HepG2 (cell line): Measurements from ENCODE around the gene CHST13. TPM values are rescaled to one million over a fixed set of nuclear protein-coding genes. Genes with fewer than 3 reads are reported as not detected.

Experiments
- EEA1 ChIP-seq: sonication (generic); formaldehyde crosslinking; IDR thresholded peaks from 2 replicates; pipeline ENCODE4 v1.5.1; 2020; ENCODE audit warnings: mild to moderate bottlenecking, missing genetic modification reagents, borderline replicate concordance
- EED ChIP-seq: sonication (generic); formaldehyde crosslinking; IDR thresholded peaks from 2 replicates; pipeline ENCODE4 v1.5.0; 2020; ENCODE audit warnings: mild to moderate bottlenecking, missing genetic modification reagents
- FOXP1 ChIP-seq, 2 experiments: fragments of 450-650 bp in 1 of 2; IDR thresholded peaks; 2 replicates each; pipeline ENCODE4 v1.6.1; 2017 to 2018; ENCODE audit warnings: antibody characterized with exemption in 1 of 2
- IRX3 ChIP-seq: sonication (generic); formaldehyde crosslinking; IDR thresholded peaks from 2 replicates; pipeline ENCODE4 v1.8.1; 2023; ENCODE audit warnings: mild to moderate bottlenecking, low read depth, missing genetic modification reagents, borderline replicate concordance
- RFXAP ChIP-seq: sonication (generic); formaldehyde crosslinking; IDR thresholded peaks from 2 replicates; pipeline ENCODE4 v1.4.0; 2020; ENCODE audit warnings: missing genetic modification reagents, borderline replicate concordance
- THAP11 ChIP-seq: IDR thresholded peaks from 2 replicates; pipeline ENCODE4 v1.6.1; 2016; ENCODE audit warnings: missing biosample characterization, missing genetic modification reagents
- TIGD3 ChIP-seq: sonication (generic); formaldehyde crosslinking; IDR thresholded peaks from 2 replicates; pipeline ENCODE4 v1.5.1; 2020; ENCODE audit warnings: mild to moderate bottlenecking, missing genetic modification reagents, borderline replicate concordance
- TSC22D2 ChIP-seq: sonication (generic); formaldehyde crosslinking; IDR thresholded peaks from 2 replicates; pipeline ENCODE4 v1.5.1; 2020; ENCODE audit warnings: missing genetic modification reagents, mild to moderate bottlenecking, borderline replicate concordance
- ZNF234 ChIP-seq: sonication (generic); formaldehyde crosslinking; conservative IDR thresholded peaks from 2 replicates; pipeline ENCODE4 v1.5.1; 2020; ENCODE audit warnings: mild to moderate bottlenecking, missing genetic modification reagents
- ZNF24 ChIP-seq: fragments of 450-650 bp; IDR thresholded peaks from 2 replicates; pipeline ENCODE4 v1.6.1; 2017; ENCODE audit warnings: antibody characterized with exemption, mild to moderate bottlenecking
- ZNF572 ChIP-seq: sonication (generic); formaldehyde crosslinking; IDR thresholded peaks from 2 replicates; pipeline ENCODE4 v1.5.1; 2020; ENCODE audit warnings: mild to moderate bottlenecking, missing genetic modification reagents
- polyA plus RNA-seq, 8 experiments: library from polyadenylated mRNA; depleted of rRNA in 3 of 8; stranded (reverse) in 7 of 8; unstranded in 1 of 8; fragments of >200 nt; fragmentation: Illumina TruSeq in 4 of 8; extraction: Trizol in 4 of 8; gene quantifications; 2 replicates each; pipeline versions ENCODE4 v1.2.1 to v1.2.3, GENCODE V29; 2011 to 2016; ENCODE audit warnings: low read depth in 4 of 8, missing spikeins in 1 of 8, mixed read lengths in 1 of 8; ENCODE audit not compliant: insufficient read depth in 1 of 8
- total RNA-seq, 5 experiments: library from RNA; depleted of rRNA; stranded (reverse); fragments of >200 nt; fragmentation: Illumina TruSeq; extraction: Trizol; gene quantifications; 2 replicates each; pipeline ENCODE4 v1.2.3, GENCODE V29; 2016; ENCODE audit warnings: low read depth in 1 of 5
- TF ChIP-seq, protein P1 (sequence below), 2 experiments: fragments of 450-650 bp in 1 of 2; sonication (generic) in 1 of 2; formaldehyde crosslinking in 1 of 2; IDR thresholded peaks; 2 replicates each; pipeline versions ENCODE4 v1.6.1 to v1.8.0; 2016 to 2022; ENCODE audit warnings: antibody characterized with exemption in 1 of 2, mild to moderate bottlenecking in 1 of 2, missing genetic modification reagents in 1 of 2
- TF ChIP-seq, protein P2 (sequence below): sonication (generic); formaldehyde crosslinking; IDR thresholded peaks from 2 replicates; pipeline ENCODE4 v1.8.0; 2022; ENCODE audit warnings: missing genetic modification reagents, mild to moderate bottlenecking, borderline replicate concordance
- TF ChIP-seq, protein P3 (sequence below): IDR thresholded peaks from 2 replicates; pipeline ENCODE4 v1.6.1; 2018; ENCODE audit warnings: missing genetic modification reagents, mild to moderate bottlenecking, missing compliant biosample characterization
- TF ChIP-seq, protein P4 (sequence below): sonication (generic); formaldehyde crosslinking; IDR thresholded peaks from 2 replicates; pipeline ENCODE4 v1.8.1; 2023; ENCODE audit warnings: mild to moderate bottlenecking, missing genetic modification reagents, borderline replicate concordance

CHST13 gene
- total and polyA plus RNA-seq, 2 of the 13 experiments (the other 11 are each of a cell fraction or from before 2014, with no cell fraction given): 32.0 to 43.1 TPM

DNA sequence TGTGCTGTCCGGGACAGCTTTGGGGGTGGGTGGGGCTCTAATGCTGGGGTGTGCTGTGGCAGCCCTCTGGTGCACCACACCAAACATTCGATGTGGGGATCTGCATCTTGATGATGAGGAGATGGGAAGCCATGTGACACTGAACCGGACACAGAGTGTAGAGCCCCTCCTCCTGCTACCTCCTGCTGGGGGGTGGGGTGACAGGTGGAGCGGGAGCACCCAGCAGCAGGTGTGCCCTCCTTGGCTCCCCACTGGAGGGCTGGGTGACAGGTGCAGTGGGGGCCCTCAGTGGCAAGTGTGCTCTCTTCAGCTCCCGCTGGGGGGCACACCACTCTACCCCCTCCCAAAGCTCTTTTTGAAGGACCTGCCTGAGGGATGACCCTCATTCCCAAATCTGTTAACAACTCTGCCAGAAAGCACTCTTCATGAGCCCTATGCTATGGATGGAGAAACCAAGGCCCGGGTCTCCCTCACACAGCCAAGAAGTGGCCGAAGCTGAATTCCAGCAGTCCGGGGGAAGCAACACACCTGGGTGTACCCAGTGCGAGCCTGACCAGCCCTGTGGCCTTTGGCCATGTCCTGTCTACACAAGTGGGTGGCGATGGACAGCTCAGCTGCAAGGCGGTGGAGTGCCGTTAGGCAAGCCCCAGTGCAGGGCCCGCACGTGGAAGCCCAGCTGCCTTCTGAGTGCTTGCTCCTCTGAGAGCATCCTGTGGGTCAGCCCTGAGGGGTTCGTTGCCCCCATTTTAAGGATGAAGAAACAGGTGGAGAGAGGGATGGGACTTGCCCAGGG lies 5.8 kb upstream of the CHST13 start (continued):
- TF ChIP-seq, protein P1, sequence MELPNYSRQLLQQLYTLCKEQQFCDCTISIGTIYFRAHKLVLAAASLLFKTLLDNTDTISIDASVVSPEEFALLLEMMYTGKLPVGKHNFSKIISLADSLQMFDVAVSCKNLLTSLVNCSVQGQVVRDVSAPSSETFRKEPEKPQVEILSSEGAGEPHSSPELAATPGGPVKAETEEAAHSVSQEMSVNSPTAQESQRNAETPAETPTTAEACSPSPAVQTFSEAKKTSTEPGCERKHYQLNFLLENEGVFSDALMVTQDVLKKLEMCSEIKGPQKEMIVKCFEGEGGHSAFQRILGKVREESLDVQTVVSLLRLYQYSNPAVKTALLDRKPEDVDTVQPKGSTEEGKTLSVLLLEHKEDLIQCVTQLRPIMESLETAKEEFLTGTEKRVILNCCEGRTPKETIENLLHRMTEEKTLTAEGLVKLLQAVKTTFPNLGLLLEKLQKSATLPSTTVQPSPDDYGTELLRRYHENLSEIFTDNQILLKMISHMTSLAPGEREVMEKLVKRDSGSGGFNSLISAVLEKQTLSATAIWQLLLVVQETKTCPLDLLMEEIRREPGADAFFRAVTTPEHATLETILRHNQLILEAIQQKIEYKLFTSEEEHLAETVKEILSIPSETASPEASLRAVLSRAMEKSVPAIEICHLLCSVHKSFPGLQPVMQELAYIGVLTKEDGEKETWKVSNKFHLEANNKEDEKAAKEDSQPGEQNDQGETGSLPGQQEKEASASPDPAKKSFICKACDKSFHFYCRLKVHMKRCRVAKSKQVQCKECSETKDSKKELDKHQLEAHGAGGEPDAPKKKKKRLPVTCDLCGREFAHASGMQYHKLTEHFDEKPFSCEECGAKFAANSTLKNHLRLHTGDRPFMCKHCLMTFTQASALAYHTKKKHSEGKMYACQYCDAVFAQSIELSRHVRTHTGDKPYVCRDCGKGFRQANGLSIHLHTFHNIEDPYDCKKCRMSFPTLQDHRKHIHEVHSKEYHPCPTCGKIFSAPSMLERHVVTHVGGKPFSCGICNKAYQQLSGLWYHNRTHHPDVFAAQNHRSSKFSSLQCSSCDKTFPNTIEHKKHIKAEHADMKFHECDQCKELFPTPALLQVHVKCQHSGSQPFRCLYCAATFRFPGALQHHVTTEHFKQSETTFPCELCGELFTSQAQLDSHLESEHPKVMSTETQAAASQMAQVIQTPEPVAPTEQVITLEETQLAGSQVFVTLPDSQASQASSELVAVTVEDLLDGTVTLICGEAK (IDR thresholded peaks at IDR 0.05): no peak
- TF ChIP-seq, protein P1 (CRISPR knock-in tag; IDR thresholded peaks at IDR 0.05): 0 out of 2 replicates have a peak, but pooled peaks have one; percentile 25
- TF ChIP-seq ZNF572 (CRISPR knock-in tag) (0 out of 2 replicates have a peak, but pooled peaks have one; percentile 61), EEA1 (CRISPR knock-in tag) (no peak), THAP11 (0 out of 2 replicates have a peak, but pooled peaks have one; percentile 29), FOXP1 (IDR thresholded peaks at IDR 0.05) (no peak), FOXP1 (CRISPR knock-in tag; IDR thresholded peaks at IDR 0.05) (no peak), TIGD3 (no peak), RFXAP (no peak), EED (0 out of 2 replicates have a peak, but pooled peaks have one; percentile 13), IRX3 (no peak), ZNF24 (no peak), TSC22D2 (no peak), ZNF234 (no peak)
- TF ChIP-seq, protein P2, sequence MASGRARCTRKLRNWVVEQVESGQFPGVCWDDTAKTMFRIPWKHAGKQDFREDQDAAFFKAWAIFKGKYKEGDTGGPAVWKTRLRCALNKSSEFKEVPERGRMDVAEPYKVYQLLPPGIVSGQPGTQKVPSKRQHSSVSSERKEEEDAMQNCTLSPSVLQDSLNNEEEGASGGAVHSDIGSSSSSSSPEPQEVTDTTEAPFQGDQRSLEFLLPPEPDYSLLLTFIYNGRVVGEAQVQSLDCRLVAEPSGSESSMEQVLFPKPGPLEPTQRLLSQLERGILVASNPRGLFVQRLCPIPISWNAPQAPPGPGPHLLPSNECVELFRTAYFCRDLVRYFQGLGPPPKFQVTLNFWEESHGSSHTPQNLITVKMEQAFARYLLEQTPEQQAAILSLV: no peak
- TF ChIP-seq, protein P3, sequence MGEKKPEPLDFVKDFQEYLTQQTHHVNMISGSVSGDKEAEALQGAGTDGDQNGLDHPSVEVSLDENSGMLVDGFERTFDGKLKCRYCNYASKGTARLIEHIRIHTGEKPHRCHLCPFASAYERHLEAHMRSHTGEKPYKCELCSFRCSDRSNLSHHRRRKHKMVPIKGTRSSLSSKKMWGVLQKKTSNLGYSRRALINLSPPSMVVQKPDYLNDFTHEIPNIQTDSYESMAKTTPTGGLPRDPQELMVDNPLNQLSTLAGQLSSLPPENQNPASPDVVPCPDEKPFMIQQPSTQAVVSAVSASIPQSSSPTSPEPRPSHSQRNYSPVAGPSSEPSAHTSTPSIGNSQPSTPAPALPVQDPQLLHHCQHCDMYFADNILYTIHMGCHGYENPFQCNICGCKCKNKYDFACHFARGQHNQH (CRISPR knock-in tag): peak; percentile 20; the same call in 1 of the 2 replicates
- TF ChIP-seq, protein P4, sequence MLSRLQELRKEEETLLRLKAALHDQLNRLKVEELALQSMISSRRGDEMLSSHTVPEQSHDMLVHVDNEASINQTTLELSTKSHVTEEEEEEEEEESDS (CRISPR knock-in tag): no peak
